GM18909 (cell line): ENCODE measurements around the gene PAX6.

Experiments used
- ATAC-seq: cut with Tn5 transposase; IDR thresholded peaks from one replicate; pipeline ENCODE4 v1.9.1; 2021; ENCODE audit warnings: mild to moderate bottlenecking; ENCODE audit not compliant: unreplicated experiment, poor library complexity

Gene PAX6

DNA sequence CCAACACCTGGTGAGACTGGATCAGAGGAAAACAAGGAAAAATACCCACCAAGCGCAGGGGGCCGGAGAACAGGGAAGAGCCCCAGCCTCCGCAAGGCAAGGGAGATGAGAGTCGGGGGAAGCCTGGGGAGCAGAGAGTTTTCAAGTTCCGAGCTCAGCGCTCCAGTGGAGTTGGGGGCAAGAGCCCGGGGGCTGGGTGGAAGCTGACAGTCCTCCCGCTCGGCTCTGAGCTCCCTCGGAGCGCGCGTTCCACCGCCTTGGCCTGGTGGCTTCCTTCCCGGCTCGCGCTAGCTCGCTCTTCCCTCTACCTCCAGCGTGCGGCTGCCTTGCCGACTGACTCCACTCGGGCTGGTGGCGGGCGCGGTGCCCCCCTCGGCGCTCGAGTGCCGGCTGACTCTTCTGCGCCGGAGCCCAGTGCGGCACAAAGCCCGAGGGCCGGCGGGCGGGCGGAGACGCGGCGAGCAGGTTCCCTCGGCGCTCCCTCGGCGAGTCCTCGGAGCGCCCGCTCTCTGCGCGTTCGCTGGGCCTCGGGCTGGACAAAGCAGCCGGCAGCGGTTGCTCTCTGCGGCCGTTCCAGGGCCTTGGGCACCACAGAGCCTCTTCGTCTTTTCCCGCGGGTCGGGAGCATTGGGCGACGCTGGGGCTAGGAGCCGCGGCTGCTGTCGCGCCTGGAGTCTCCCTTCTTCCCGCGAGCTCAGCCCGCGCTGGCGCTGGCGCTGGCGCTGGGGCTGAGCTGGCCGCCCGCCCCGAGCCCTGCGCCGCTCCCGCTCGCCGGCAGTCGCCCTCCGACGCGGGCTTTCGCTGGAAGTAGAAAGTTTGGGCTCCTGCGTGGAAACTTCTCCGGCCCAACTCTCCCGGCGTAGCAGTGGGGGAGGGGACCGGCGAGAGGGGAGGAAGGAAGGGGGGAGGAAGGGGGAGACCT is 1.0 kb downstream of the PAX6 start:
- ATAC-seq = no peak

DNA sequence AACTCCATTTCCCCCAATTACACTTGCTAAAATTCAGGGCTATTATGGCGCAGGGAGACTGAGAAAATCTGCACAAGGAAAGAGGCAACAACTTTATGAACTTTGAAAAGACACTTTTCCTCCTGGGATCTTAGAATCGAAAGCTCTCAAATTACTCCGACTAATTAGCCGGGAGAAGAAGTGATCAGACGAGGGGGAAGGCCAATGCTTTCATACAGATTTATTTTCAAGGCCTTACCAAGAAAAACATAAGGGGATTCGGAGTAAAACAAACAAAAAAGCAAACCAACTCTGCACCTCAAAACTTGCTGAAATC is 1.6 kb downstream of the PAX6 start:
- no peak for ATAC-seq

DNA sequence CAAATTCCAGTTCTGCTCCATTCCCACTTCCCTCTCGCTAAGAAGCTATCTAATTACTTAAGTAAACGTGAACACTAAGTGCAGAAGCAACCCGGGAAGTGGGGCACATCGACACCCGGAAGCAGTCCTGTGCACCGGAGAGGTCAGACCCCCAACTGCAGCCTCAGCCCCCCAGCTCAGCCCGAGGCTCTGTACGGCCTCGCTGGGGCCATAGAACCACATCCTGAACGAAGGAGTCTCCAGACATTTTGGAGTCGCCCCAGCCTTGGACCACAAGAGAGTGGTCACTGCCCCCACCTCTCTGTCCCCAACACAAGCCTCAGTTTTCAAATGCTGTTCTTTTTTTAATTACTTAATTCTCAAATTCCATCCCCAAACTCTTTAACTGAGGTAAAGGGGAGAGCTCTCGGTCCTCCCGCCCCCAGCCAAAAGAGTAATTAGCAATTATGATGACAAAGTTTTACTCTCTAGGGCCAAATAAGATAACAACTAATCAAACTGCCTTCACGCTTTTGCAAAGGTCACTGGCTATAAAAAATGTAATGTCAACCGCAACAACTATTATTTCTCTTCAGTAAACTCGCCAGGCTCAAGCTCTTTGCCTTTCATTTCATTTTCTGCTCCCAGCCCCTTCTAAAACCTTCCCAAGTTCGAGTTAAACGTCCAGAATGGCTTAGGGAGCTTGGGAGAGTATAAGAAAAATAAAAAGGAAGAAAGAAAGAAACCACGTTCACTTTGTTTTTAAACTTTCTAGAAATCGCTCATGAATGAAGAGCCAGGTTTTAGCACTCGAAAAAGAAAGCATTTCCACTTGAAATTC is 2.2 kb downstream of the PAX6 start:
- ATAC-seq = no peak

DNA sequence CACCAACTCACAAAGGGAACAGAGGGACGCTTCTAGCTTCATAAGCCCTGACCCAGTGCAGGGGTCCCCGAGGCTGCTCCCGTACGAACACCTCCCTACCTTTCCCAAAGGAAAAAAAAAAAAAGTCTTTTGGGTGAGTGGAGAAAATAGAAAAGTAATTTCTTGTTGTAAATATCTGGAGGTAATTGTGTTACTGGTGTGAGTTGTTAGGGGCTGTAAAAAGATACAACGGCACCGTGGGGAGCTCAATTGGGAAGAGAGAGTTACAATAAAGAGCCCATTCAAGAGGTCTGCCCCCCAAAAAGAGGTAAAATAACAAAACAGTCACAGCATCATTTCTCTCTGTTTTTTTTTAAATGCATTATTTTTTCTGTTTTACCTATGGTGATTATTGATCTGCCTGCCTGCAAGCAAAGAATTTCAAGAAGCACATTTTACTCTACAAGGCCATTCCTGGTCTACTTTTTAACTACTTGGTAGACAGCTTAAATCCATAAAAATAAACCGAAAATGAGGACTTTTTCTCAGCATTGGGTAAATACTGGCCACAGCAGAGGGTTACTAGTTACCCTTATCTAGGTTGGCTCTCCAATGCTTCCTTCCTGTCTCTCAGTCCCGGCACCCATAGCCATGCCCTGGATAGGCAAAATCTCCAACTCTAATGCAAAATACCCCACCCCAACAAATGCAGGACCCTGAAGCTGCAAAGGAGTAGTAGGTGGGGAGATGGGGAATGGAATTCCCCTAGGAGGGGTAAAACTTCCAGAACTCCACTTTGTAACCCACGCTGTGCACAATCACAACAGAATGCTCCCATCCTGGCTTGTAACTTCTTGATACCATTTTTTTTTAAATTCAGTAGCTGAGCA is 3.1 kb downstream of the PAX6 start:
- ATAC-seq = no peak

DNA sequence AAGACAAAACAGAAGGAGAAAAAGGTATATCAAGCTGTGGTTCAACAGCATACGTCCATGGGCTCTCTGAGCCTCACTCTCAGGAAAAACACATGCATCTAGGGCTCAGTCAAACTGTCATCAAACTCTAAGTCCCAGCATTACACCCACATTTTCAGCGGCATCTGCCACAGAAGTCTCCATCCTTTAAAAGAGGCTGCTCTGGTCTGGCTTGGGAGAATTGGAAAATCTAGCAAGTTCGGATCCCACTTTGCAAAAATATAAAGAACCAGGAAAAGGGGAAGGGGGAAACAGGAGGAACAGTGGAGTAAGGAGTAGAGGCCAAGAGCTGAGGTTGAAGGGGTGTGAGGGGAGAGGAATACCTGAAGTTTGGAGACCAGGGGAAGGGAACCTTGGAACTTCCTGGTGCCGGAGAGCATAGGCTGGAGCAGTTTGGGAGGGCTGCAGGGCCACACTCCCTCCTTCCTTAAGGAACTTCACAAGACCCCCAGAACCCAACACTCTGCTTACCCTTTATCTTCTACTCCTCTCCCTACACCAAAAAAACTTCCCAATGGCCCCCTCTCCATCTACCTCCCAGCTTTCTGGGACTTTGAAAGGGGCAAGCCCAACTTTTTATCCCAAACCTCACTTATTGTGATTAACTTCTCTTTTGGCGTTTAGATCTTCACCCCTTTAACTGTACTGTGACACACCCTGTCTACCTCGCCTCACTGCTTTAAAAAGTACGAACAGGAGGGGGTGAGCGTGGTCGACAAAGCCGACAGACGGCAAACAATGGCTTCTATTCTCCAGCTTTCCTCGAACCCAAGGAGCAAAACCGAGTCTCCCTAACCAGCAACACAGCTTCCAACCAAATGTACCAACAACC is 4.0 kb downstream of the PAX6 start:
- no peak for ATAC-seq

DNA sequence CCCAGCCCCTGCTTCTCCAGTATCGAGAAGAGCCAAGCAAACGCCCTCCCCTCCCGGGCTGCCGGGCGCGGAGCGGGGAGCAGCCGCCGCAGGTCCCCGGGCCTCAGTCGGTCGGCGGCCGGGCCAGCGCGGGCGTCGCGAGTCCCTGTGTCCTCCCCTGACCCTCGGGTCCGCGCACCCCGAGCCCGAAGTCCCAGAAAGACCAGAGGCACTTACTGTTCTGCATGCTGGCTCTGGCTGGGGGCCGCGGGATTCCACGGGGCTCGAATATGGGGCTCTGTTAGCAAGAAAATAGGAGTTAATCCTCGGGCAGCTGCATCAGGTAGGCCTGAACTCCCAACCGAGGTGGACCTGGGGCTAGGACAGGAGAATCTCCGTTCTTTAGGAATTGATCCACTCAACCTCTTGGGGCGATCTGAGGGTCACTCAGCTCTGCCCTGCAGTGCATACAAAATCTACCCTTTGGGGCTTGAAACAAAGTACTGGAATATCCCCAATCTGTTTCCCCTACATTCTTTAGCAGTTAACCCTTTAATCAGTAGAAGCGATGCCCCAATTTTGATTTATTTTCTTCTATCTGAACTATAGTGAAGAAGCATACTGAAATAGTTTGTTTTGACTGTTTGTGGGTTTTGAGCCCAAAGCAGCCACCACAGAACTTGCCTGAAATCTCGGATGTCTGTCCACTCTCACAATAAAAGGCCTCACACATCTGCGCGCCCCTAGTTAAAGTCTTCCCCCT is 4.8 kb downstream of the PAX6 start:
- no peak for ATAC-seq

DNA sequence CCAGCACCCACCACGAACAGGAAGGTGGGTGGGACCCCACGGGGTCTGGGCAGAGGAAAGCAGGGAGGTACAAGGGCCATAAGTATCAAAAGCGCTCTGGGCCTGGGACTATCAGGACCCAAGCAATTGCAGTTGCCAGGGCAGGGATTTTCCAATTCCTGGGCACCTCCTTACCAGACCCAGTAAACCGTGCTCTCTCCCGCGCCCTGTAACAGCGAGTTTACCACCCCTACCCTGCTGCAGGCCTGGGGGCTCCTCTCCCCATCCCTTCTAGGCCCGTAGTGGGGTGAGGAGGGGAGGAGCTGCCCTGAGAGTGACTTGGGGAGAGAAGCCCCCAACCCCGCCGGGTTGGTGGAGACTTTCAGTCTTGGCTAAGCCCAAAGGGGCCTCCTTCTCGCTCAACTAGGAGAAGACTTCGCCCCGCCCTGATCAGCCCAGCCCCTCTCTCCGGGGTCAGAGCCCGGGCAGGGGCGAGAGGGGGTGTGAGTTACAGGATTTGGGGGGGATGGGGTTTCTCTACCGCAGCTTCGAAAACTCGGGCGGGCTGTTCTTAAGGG is 5.4 kb downstream of the PAX6 start:
- no peak for ATAC-seq

DNA sequence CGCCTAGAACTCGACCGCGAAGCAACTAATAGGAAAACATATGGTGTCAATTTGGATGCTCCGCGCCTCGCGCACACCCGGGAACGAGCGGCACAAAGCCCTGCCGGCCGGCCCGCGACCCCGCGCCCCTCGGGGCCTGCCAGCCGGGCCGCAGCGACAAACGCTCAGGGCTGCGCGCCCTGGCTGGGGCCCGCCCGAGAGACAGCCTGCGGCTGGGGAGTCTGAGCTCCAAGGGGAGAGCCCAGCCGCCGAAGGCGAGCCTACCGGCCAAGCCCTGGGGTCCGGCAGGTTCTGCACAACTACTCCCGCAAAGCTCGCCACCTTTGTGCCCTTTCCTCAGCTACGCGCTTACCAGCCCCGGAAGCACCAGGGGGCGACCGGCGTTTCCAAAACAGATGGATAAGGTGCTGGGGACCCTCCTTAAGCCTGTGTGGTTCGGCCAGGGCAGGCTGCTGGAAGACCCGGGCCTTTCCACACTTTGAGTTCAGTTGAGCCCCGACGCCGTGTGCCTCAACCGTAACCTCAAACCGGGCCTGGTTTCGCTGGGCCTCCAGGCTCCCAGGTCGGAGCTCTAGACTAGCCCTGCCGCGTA is 6.0 kb downstream of the PAX6 start:
- ATAC-seq = no peak

DNA sequence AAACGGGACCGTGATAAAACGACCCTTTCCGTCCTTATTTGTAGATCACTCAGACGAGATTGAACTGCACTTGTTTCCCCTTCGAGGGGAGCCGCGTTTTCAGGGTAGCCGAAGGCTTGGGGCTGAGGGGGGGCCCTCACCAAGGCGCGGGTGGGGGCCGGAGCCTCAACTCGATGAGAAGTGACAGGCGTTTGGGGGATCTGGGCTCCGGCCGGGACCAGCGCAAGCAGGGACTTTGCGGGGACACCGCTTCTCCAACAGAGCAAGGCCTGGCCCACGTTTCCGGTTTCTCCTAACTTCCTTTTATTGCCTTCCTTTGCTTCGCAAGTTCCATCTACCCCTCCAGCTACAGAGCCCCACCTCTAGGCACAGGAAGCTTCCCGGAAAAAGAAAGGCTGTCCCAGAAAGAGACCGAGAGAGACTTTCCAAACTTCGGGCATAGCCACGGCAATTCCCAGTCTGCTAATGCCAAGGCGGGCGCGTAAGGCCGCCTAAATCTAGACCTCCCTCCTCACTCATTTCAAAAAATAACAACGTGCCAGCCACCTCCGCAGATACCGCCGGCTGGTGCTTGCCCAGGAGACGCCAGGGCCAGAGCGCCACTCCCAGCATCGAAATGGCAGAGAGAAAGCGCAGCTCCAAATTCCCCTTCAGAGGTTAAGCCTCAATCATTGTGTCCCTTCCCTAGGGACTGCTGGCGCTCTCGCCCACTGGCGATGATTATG is 6.6 kb downstream of the PAX6 start:
- no peak for ATAC-seq

DNA sequence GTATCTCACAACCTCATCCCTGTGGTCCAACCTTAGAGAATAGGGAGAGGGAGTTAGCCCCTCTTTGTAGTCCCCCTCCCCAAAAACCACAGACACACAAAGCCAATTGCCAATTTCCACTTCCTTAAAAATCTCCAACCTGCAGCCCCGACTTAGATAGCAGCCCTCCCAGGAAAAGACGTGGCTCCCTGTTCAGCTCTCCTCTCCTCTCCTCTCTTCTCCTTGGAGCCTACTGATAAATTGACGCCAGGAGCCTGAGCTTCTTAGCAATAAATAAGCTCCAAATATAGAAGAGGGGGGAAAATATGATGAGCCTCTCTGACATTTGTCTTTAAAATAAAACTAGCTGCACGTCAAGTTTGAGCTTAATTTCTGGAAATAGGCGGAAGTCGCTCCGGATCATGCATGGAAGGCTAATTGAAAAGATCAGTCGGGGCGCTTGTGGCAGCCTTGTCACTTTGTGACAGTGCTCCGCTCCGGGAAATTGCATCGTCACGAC is 7.3 kb downstream of the PAX6 start:
- ATAC-seq = no peak

DNA sequence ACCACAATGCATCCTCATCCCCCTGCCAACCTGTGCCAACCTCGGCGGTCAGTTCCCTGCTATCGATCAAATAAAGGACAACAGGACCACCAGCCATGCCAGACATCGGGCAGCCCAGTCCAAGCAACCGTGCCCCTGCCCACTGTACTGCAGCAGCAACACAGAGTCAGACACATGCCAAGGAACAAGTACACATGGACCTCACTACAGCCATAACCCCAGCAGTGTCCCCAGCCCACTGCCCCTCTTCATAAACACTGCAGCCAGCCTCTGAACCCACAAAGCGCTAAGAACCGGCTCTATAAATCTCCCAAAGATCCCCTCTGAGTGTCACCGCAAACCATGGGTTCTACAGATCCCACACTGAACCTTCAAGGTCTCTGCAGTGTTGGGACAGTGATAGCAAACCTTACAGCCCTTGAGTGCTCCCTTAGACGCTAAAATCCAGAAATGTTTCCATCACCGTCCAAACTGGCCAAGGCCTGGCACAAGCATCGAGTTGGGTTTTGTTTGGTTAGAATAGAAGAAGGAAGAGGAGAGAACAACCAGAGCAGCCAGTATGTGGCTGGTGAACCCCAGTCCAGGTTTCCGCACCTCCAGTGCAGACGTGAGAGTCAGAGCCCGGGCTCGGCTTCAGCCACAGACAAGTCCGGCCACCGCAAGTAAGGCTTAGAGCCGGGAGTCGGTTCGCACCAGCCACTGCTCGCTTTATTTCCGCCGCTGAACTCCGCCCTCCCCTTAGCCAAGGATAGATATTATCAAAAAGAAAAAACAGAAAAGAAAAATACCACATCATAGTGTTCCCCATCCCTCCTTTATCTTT is 7.9 kb downstream of the PAX6 start:
- ATAC-seq = no peak

DNA sequence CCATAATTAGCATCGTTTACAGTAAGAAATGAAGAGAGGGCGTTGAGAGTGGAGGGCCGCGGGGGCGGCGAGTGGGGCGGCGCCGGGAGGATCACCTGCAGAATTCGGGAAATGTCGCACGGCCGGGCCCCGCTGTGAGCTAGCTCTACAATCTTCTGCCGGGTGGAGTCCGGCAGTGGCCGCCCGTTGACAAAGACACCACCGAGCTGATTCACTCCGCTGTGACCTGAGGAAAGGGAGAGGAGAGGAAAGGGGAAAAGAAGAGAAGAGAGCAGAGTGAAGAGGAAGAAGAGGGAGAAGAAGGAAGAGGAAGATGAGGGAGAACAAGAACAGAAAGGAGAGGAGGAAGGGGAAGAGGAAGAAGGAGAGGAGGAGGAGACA is 8.5 kb downstream of the PAX6 start:
- no peak for ATAC-seq

DNA sequence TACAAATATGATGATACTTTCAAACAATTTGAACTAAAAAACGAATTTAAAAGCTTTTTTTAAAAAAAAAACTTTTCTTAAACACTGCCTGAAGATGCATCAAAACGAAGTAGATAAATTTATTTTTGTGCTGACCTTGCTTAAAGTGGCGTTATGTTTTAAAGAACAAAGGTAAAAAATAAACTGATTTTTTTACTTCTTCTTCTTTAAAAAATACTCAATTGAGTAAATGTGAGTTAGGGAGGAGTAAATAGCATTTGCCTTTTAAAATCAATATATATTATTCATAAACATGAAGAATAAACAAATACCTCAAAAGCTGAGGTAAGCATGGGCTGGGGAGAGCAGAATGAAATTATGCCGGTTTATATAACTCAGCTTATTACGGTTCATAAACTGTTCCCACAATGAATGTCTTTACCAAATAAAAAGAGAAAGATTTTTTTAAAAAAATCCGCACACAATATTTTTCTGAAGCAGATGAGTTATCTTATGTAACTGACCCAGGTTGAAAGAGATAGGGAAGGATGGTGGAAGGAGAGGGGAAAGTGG is 9.0 kb downstream of the PAX6 start:
- ATAC-seq = no peak

DNA sequence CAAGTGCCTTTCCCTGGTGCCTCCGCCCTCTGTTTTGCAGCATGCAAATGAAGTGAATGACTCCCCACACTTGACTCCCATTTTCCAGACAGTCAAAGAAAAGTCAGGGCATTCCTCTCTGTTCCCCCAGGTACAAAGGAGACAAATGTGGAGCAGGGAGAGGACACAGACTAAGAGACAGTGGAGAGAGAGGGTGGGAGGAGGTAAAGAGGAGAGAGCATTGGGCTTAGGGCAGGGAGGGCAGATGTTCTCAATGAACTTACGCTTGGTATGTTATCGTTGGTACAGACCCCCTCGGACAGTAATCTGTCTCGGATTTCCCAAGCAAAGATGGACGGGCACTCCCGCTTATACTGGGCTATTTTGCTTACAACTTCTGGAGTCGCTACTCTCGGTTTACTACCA is 9.8 kb downstream of the PAX6 start:
- ATAC-seq = no peak

DNA sequence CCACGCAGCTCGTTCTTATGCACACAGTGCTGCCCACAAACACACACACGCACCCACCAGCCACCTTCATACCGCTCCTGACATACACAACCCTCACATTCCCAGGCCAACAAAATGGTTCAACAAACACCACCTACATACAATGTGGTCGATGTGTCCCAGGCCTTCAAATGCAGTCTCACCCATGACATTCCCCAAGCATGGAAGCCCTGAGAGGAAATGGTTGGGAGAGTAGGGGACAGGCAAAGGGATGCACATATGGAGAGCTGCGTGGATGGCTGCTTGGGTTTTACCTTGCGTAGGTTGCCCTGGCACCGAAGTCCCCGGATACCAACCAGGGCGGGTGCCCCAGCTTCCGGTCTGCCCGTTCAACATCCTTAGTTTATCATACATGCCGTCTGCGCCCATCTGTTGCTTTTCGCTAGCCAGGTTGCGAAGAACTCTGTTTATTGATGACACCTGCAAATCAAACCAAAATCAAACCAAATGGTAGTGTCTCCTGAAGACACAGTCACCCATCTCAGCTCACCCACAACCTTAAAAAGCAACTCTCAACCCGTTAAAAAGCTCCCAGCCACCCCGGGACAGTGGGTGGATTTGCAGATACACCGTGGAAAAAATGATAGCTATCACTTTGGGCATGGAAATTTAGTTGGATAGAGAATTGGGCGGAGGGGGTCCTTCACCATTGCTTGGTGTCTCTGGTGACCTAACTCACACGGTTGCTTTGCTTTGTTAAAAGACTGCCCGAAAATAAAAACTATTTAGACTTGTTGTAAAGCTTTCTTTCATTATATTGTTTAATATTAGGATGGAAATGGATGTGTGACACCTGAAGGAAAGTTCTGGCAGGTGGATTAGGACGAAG is 10.5 kb downstream of the PAX6 start:
- no peak for ATAC-seq
